Left lobe of liver (tissue), 2 donors: ENCODE results near the gene TEX38. TPM values are rescaled to one million over a fixed set of nuclear protein-coding genes. Genes with fewer than 3 reads are reported as not detected.

Source experiments
- ATAC-seq: fragments of 200-7000 bp; cut with Tn5 transposase; one replicate; pipeline ENCODE4 v1.9.1; 2020; ENCODE audit warnings: mild to moderate bottlenecking, moderate library complexity
- DNase-seq: peaks from one replicate; pipeline ENCODE4 v3.0.0-alpha.2; 2020; ENCODE audit warnings: low spot score
- total RNA-seq: library from RNA; stranded (reverse); gene quantifications from one replicate; pipeline ENCODE4 v1.2.1, GENCODE V29; 2021
- donor health status: DM: no; HTN: no; CAD: no; lungs with moderate emphysema.
- donor health status: DM: no; HTN: yes; CAD: no.

Gene TEX38
- total RNA-seq, 1 donor from 2014 or later, result not detected

DNA sequence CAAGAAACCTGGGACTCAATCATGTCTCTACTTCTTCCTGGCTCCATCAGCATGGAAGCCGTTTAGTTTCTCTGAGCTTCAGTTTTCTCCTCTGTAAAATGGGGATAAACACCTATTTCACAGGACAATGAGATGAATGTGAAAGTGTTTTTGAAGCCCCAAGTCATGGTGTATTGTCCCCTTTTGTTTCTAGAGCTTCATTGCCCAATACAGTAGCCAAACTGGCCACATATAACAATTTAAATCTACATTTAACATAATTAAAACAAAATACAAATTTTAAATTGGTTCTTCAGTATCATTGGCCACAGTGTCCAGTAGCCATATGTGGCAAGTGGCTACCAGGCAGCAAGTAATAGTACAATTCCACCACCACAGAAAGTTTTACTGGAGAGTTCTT is 49.5 kb downstream of the TEX38 start:
- ATAC-seq, result no peak

DNA sequence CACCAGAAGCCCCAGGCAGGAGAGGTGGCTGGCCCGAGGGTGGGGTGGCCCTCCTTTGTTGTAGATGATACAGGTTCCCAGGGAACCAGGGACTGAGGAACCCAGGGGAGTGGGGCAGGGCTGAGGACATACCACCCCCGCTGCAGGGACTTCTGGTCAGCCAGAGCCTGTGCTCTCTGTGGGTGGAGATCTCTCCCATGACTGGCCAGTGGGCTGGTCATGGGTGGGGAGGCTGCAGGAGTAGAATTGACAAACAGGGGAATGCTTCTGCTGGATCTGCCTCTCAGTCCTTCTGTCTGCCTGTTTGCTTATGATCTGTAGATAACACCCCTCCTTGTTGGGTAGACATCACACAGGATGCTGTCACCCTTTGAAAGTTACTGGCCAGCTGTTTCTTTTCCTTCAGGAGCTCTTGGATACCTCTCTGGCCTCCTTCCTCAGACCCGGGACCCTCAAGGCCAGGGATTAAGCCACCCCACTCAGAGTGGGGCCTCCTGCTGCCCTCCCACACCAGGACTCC is 50.1 kb downstream of the TEX38 start:
- no peak for DNase-seq
- no peak for ATAC-seq

More for the DNA sequence above, 49.5 kb downstream of the TEX38 start:
- no peak for DNase-seq

Other genes starting within 250 kb of the TEX38 start
- gene DMBX1, start 182.0 kb upstream of the TEX38 start, total RNA-seq, result not detected
- gene KNCN, start 120.2 kb upstream of the TEX38 start, total RNA-seq, result not detected
- gene MKNK1, start 67.6 kb upstream of the TEX38 start, total RNA-seq, result 18.9 TPM
- gene MOB3C, start 55.0 kb upstream of the TEX38 start, total RNA-seq, result 5.3 TPM
- gene ATPAF1, start 3.5 kb upstream of the TEX38 start, total RNA-seq, result 43.0 TPM
- 38.7 TPM for gene EFCAB14, start 47.3 kb downstream of the TEX38 start, total RNA-seq
- 0.33 TPM for gene CYP4B1, start 127.2 kb downstream of the TEX38 start, total RNA-seq